ENCODE results near the gene DPH2.
A peak's percentile ranks its signal among the peaks of the same experiment; 100 is the strongest.

DPH2 gene

GRCh38 chr1:43985984-43986595 is 16.3 kb downstream of the DPH2 start:
- H3K36me3 ChIP-seq (ENCODE audit: insufficient read depth, low read length): peaks cover 27% of the 10 kb centered on the region; the same call in 1 of the 2 replicates
- H3K4me3 ChIP-seq: no peak overlapping the region
- no peak overlapping the region for H3K27ac ChIP-seq
- H3K9ac ChIP-seq (ENCODE audit: insufficient read length): no peak overlapping the region
- no peak for TF ChIP-seq POLR2AphosphoS5 (IDR thresholded peaks at IDR 0.05; ENCODE audit: borderline replicate concordance, low read depth, low read length)
- no peak for TF ChIP-seq FOXP2 (optimal IDR thresholded peaks at IDR 0.05; ENCODE audit: control extremely low read depth, extremely low read length, insufficient read depth)
- TF ChIP-seq EZH2 (IDR thresholded peaks at IDR 0.05): no peak
- no peak for DNase-seq (ENCODE audit: low read depth, low spot score)
- no peaks in the 10 kb centered on the region for H3K9me3 ChIP-seq (ENCODE audit: low read depth, low read length)

DNA sequence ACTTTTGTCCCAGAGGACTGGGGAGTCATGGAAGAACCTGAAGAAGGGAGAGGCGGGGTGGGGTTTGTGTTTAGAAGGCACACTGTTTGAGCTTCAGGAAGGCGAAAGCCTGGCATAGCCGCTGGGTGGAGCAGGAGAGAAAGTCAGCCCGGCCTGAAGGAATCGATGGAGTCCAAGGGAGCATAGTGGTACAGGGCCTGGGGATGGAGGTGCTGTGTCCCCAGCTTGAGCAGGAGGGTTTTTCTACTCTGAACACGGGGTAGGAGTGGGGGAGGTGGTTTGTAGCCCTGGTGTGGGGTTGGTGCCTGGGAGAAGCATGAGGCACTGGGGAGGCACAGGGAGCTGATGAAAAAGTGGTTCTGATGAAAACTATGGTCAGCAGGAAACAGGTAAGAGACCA is 16.9 kb downstream of the DPH2 start:
- Histone ChIP-seq H3K9ac (ENCODE audit: insufficient read length) (no peak overlapping the region), H3K27ac (no peak overlapping the region), H3K36me3 (ENCODE audit: insufficient read depth, low read length) (peaks cover 25% of the 10 kb centered on the region; the same call in 1 of the 2 replicates), H3K9me3 (ENCODE audit: low read depth, low read length) (no peaks in the 10 kb centered on the region), H3K4me3 (no peak overlapping the region)
- no peak for DNase-seq (ENCODE audit: low read depth, low spot score)
- no peak for TF ChIP-seq FOXP2 (optimal IDR thresholded peaks at IDR 0.05; ENCODE audit: control extremely low read depth, extremely low read length, insufficient read depth)

DNA sequence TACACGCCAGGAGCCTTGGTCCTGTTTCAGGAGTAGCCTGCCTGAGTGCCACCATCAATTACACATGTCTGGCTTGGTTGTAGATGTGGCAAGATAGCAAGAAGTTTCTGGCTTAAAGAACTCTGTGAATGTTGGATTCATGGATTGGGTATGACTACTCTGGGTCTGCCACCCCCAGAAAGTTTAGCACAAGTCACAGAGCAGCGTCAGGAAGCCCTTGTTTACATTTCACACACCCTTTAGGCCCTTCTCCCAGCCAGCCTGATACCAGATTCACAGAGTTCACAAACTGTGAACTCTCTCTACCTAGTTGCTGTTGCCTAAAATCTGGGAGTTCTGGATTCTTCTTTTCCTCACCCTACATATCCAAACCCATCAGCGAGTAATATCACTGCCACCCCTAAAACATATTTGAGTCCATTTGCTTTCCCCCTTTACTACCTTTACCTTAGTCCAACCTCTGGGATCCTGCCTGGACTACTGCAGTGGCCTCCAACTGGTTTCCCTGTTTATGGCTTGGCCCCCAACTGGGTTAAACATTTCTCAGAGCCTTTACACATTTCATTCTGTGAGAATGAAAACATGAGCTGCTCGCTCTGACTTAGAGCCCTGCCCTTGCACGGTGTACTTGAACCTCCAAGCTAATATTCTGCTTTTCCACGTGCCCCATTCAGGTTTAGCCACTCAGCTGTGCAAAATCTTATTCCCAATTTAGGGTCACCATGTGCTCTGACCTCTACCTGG is 17.5 kb downstream of the DPH2 start:
- no peak overlapping the region for H3K9ac ChIP-seq (ENCODE audit: insufficient read length)
- H3K9me3 ChIP-seq (ENCODE audit: low read depth, low read length): no peaks in the 10 kb centered on the region
- H3K4me3 ChIP-seq: no peak overlapping the region
- H3K27ac ChIP-seq: peak overlapping the region; percentile 26; the same call in 1 of the 2 replicates
- DNase-seq (ENCODE audit: low read depth, low spot score): no peak
- TF ChIP-seq POLR2AphosphoS5 (IDR thresholded peaks at IDR 0.05; ENCODE audit: borderline replicate concordance, low read depth, low read length) (no peak), EZH2 (IDR thresholded peaks at IDR 0.05) (no peak), FOXP2 (optimal IDR thresholded peaks at IDR 0.05; ENCODE audit: control extremely low read depth, extremely low read length, insufficient read depth) (no peak)
- H3K36me3 ChIP-seq (ENCODE audit: insufficient read depth, low read length): peaks cover 20% of the 10 kb centered on the region; the same call in 1 of the 2 replicates

- no peak for TF ChIP-seq EZH2 (IDR thresholded peaks at IDR 0.05)
- Histone ChIP-seq H3K9me3 (ENCODE audit: low read depth, low read length) (no peaks in the 10 kb centered on the region), H3K36me3 (ENCODE audit: insufficient read depth, low read length) (peaks cover 9% of the 10 kb centered on the region; the same call in 1 of the 2 replicates), H3K27ac (no peak overlapping the region), H3K9ac (ENCODE audit: insufficient read length) (peak overlapping the region; percentile 65), H3K4me3 (peak overlapping the region; percentile 78)
- no peak for DNase-seq (ENCODE audit: low read depth, low spot score)
These were observed 20.7 kb downstream of the DPH2 start for GRCh38 chr1:43990271-43991199.

GRCh38 chr1:43991200-43991475 is 21.3 kb downstream of the DPH2 start:
- Histone ChIP-seq H3K36me3 (ENCODE audit: insufficient read depth, low read length) (peaks cover 3% of the 10 kb centered on the region; the same call in 1 of the 2 replicates), H3K9me3 (ENCODE audit: low read depth, low read length) (no peaks in the 10 kb centered on the region), H3K27ac (no peak overlapping the region), H3K9ac (ENCODE audit: insufficient read length) (peak overlapping the region; percentile 65), H3K4me3 (peak overlapping the region; percentile 78)
- TF ChIP-seq FOXP2 (optimal IDR thresholded peaks at IDR 0.05; ENCODE audit: control extremely low read depth, extremely low read length, insufficient read depth) (no peak), POLR2AphosphoS5 (IDR thresholded peaks at IDR 0.05; ENCODE audit: borderline replicate concordance, low read depth, low read length) (no peak), EZH2 (IDR thresholded peaks at IDR 0.05) (no peak)
- no peak for DNase-seq (ENCODE audit: low read depth, low spot score)

DNA sequence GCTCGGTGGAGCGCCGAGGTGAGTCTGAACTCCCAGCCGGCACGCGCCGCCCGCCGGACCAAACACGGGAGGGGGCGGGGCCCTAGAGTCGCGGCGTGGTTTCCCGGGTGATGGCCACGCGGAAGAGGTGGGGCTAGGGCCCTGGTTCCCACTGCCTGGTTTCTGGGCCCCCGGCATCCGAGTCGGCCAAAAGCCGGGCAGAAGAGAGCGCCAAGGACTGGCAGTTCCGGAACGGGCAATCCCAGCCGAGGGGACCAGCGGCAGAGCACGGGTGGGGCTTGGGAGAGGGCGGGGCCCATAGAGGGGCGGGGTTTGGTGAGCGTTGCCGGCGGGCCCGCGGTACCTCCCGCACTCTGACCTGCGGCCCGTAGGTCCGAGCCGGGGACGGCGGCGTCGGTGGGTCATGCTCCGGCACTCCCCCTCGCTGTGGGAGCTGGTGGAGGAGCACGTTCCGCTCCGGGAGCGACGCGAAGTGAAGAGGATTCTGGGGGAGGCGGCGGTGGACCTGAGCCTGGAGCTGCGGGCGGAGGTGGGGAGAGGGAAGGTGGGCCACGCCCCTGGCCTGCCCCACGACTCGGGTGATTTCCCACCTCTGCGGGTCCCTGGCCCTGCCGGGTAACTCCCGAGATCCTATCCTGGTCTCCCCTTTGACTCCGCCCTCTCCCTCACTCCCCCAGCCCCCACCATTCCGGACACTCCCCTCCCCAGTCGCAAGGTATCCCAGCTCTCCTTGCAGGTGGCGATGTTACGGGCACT is 21.8 kb downstream of the DPH2 start, which contains the start of gene CCDC24:
TSS of gene CCDC24 (plus strand) at position 124 of the 756 bp plus-strand sequence. CDS start at position 404, 280 bp downstream.
- peak within 1 kb of the TSS; percentile 65 for H3K9ac ChIP-seq (ENCODE audit: insufficient read length)
- no peak for TF ChIP-seq EZH2 (IDR thresholded peaks at IDR 0.05)
- TF ChIP-seq POLR2AphosphoS5 (IDR thresholded peaks at IDR 0.05; ENCODE audit: borderline replicate concordance, low read depth, low read length): peak; percentile 58; the same call in 1 of the 2 replicates
- TF ChIP-seq FOXP2 (optimal IDR thresholded peaks at IDR 0.05; ENCODE audit: control extremely low read depth, extremely low read length, insufficient read depth): no peak
- no peak for DNase-seq (ENCODE audit: low read depth, low spot score)
- H3K36me3 ChIP-seq (ENCODE audit: insufficient read depth, low read length): no peaks in the 10 kb centered on the region
- no peaks in the 10 kb centered on the region for H3K9me3 ChIP-seq (ENCODE audit: low read depth, low read length)
- no peak within 1 kb of the TSS for H3K27ac ChIP-seq
- peak within 1 kb of the TSS; percentile 78 for H3K4me3 ChIP-seq

DNA sequence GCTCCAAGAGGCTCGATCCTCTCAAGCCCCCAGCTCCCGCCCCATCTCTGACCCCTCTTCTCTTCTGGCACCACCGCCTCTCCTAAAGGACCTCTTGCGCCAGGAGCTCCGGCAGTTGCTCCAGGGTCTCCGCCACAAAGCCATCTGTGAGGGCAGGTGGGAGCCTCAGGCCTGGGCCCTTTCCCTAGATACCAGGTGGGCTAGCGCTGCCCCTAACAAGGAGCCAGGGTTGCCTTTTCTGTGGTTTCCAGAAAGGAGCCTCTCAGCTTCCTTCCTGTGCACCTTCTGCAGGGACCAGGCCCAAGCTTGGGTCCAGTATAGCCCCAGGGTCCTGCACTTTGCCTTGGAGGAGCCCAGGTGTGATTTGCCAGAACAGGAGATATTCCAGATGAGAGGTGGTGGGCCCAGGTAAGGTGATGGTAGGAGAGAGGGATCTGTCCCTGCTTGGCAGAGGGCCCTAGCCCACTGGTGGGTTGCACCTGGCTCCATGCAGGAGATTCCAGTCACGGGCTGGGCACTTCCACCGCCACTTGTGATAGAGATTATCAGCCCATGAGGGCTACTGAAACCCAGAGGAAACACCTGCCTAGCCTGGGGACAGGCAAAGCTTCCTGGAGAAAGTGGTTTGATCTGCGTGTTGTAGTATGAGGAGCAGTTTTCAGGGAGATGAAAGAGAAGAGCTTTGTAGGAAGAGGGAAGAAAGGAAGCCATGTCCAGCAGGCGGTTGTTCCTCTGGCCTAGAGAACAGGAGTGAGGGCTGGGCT is 22.6 kb downstream of the DPH2 start:
- Histone ChIP-seq H3K27ac (no peak overlapping the region), H3K36me3 (ENCODE audit: insufficient read depth, low read length) (no peaks in the 10 kb centered on the region; the same call in 1 of the 2 replicates), H3K4me3 (peak overlapping the region; percentile 78), H3K9ac (ENCODE audit: insufficient read length) (no peak overlapping the region), H3K9me3 (ENCODE audit: low read depth, low read length) (no peaks in the 10 kb centered on the region)
- no peak for DNase-seq (ENCODE audit: low read depth, low spot score)
- no peak for TF ChIP-seq POLR2AphosphoS5 (IDR thresholded peaks at IDR 0.05; ENCODE audit: borderline replicate concordance, low read depth, low read length)
- TF ChIP-seq FOXP2 (optimal IDR thresholded peaks at IDR 0.05; ENCODE audit: control extremely low read depth, extremely low read length, insufficient read depth): no peak
